Measurements from ENCODE around the gene ME1.
A peak's percentile ranks its signal among the peaks of the same experiment; 100 is the strongest.

ME1 gene

DNA sequence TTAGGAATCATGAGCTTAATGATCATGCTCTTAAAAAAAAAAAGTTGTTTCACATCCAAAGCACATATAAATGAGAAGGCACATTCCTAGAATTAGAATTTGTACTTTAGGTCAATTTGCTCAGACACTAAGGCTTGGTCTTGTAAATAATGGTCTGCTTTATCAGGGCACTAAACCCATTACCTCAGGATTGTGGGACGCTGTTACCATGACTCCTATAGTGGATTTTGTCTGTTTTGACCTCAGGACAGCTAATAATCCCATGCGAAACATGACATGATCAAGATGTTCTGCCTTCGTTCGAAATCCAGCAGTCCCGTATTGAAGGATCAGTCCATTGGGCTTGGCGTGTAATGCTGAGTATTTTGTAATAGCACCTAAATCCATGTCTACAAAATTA is 240.2 kb downstream of the ME1 start:
- DNase-seq (ENCODE audit: low read depth) = no peak

DNA sequence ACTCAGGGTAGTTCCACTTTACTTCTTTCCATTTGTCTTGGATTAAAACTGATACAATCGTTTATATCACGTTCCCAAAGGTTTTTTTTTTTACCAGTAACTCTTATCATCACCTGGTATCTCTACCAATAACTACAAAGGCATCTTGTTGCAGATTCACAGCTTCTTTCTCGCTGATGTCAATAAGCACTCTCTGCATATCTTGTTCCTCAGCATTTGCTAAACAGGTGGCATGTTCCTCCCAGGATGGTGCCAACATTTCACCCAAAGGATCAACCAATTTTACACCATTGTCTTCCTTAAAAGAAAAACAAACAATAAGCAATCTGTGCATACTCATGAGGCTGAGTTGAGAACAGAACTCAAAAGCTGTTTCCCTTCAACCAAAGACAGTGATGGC is 242.3 kb downstream of the ME1 start:
- DNase-seq (ENCODE audit: low read depth) = no peak

DNA sequence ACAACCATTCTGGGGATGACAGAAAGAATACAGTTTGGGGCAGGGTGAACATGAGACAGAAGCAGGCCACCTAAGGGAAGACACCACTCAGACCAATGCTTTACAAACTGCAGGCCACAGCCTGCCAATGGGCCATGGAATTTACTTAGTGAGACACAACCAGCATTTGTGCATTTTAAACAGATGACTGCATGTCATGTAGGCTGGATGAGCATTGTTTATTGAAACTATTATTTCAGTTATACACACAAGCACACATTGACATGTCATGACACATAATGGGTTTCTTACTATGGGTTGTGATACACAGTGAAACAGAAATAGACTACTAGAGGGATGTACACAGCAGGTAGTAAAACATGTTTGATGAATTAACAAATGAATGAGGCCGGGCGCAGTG is 245.8 kb downstream of the ME1 start:
- DNase-seq (ENCODE audit: low read depth) = no peak

DNA sequence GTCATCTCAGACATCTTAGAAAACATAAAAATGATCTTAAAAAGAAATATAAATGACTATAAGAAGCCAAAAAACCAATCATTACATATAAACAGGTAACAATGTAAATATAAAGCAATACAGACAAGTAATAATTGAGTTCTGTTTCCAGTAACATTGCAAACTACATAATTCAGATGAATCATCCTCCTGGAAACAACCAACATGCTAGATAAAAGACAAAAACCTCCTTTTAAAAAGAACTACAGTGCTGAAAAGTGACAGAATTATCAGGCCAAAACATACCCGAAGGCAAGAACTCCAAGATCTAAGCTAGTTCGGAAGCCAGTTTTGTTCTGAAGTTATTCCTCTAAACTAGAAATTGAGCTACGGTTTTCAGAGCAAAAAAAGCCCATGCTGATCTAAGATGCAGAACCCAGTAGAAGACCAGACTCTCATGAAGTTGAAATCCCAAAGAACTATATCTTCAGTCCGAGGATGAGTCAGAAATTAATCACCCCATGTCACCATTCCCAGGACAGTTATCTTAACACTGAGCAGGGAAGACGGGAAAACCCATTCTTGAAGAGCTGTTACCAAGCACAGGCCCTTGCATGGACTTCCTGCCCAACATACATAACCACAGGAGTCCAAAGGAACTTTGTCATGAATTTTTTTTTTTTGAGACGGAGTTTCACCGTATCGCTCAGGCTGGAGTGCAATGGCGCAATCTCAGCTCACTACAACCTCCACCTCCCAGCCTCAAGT is 247.6 kb downstream of the ME1 start:
- peak; percentile 91 for DNase-seq (ENCODE audit: low read depth)

DNA sequence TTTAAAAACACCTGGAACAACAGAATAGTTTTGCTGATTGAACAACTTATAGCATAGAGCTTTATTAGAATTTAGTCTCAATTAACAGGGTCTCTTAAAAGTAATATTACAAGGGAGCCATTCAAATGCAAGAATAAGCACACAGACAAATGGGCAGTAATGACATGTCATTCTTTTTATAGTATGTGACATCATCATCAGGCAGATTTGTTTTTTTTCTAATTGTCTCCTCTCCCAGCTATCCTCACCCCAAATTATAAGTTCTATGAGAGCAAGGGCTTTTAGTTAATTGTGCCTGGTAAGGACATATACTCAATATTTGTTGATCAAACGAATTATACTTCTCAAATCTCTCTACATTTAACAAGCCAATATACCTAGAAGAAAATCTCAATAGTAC is 248.7 kb downstream of the ME1 start:
- no peak for DNase-seq (ENCODE audit: low read depth)

DNA sequence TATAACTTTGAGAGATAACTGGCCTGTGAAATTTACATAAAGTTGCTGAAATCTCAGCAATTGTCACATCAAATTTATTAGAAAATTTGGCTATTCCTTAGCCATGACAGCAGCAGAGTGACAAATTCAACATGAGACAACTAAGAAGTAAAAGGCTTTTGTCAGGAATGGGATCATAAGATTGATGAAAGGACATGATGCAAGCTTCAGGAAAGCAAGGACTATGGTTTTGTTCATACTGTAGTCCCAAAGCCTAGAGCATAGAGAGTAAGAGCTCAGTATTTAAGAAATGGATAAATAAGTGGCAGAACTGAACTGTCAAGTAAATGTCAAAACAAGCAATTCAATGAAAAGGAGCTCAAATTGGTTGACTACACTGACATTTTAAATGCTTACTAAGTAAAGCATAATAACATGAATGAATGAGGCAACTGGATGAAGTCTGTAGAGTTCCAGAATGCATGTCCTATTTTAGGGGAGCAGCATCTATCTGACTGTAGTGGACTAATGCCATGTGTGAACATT is 250.4 kb downstream of the ME1 start:
- DNase-seq (ENCODE audit: low read depth) = no peak

DNA sequence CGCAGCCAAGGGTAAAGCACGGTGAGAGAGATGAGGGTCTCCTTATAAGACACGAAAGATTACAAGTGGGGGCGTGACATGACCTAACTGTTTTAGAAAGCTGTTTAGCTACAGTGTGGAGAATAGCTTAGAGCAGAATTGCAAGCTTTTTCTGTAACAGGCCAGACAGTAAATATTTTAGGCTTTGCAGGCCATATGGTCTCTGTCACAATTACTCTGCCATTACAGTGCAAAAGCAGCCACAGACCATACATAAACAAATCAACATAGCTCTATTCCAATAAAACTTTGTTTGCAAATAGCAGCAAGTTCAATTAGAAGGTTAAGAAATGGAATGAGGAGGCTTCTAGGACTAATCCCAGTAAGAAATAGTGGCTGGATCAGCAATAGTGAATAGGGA is 254.6 kb downstream of the ME1 start:
- no peak for DNase-seq (ENCODE audit: low read depth)

DNA sequence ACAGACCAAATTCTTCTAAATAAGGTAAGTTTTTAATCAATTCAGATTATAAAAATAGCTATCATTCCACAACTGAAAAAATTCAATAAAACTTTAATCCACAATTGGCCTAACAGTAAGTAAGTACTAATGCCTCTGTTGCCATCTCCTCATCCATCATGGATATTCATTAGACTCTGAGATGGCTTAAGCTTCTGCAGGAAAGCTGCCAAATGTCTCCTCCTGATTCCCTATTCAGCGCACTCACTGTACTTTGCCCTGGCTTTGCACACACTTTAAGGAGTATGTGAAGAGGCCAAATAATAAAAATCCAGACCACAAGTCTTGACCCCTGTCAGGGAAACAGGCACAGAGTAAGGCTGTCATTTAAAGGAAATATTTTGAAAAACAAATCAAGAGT is 261.3 kb downstream of the ME1 start:
- no peak for DNase-seq (ENCODE audit: low read depth)

DNA sequence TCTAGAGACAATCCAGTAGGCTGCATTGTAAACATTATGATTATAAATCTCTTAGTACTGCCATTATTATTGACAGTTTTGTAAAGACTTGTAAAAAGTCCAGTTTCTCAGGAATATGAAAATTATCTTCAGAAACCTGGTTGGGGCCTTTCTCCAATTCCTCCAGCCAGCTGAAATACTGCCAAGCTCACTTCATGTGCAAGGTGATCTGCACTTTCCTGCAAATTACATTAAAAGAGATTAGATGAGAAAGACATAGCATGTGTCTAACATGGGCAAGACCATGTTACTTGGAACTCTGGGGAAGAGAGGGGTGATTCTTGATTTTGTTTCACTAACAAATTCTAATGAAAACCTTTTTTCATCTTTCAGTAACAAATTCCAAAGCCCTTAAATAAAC is 261.7 kb downstream of the ME1 start:
- DNase-seq (ENCODE audit: low read depth) = no peak

DNA sequence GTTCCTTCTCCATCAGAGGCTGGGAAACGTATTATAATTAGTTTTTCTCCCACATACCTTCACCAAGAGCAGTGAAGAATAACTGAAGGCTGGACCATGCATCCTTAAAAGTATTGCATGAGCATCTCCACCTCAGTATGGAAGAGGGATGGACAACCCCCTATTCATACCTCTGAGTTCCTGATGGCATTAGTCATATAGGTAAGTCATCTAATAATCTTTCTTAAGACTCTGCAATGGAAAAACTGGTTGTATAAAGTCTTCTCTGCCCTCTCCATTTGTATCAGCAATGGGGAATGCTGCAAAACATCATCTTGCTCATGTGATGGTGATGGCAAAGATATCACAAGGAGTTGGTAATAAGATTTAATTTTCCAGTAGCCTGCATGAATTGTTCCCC is 262.3 kb downstream of the ME1 start:
- DNase-seq (ENCODE audit: low read depth) = no peak

DNA sequence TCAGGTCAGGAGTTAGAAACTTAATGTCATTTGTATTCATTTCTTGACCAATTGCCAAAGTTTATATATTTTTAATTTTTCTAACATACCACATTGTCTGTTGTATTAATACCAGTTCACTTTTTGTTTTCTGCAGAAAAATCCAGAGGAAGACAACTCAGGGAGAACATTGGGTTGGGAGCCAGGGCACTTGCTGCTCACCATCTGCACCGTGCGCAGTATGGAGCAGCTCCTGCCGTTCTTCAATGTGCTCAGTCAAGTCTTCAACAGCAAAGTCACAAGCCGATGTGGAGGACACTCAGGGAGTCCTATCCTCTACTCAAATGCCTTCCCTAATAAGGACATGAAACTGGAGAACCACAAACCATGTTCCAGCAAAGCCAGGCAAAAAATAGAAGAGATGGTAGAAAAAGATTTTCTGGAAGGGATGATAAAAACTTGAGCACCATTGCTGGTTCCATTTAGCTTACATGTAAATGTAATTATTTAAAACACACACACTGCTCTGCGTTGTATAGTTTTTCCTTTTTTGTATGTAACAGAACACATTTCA is 263.0 kb downstream of the ME1 start:
- no peak for DNase-seq (ENCODE audit: low read depth)
